Measurements from ENCODE around the gene TRIM28. TPM values are rescaled to one million over a fixed set of nuclear protein-coding genes. Genes with fewer than 3 reads are reported as not detected.

The TRIM28 gene
- total RNA-seq, 1 donor: 152 TPM

GRCh38 chr19:58560007-58560887 lies 16.4 kb downstream of the TRIM28 start:
- peaks cover 16% of the 10 kb centered on the region for H3K27me3 ChIP-seq (ENCODE audit: insufficient read depth, low read length)
- H3K4me1 ChIP-seq (ENCODE audit: insufficient read depth, low read length): peaks cover 60% of the 10 kb centered on the region
- no peak overlapping the region for H3K4me3 ChIP-seq (ENCODE audit: low read length)
- H3K9me3 ChIP-seq (ENCODE audit: low read depth, low read length): no peaks in the 10 kb centered on the region

- Histone ChIP-seq H3K4me3 (ENCODE audit: low read length) (no peak overlapping the region), H3K9me3 (ENCODE audit: low read depth, low read length) (no peaks in the 10 kb centered on the region), H3K27me3 (ENCODE audit: insufficient read depth, low read length) (peaks cover 16% of the 10 kb centered on the region), H3K4me1 (ENCODE audit: insufficient read depth, low read length) (peaks cover 55% of the 10 kb centered on the region)
Observed at GRCh38 chr19:58560921-58561320, 17.1 kb downstream of the TRIM28 start.

- peaks cover 50% of the 10 kb centered on the region for H3K4me1 ChIP-seq (ENCODE audit: insufficient read depth, low read length)
- no peak overlapping the region for H3K4me3 ChIP-seq (ENCODE audit: low read length)
- H3K27me3 ChIP-seq (ENCODE audit: insufficient read depth, low read length): peaks cover 16% of the 10 kb centered on the region
- H3K9me3 ChIP-seq (ENCODE audit: low read depth, low read length): no peaks in the 10 kb centered on the region
Observed at GRCh38 chr19:58561373-58562121, 17.7 kb downstream of the TRIM28 start.

GRCh38 chr19:58562122-58563033 lies 18.5 kb downstream of the TRIM28 start:
- peaks cover 16% of the 10 kb centered on the region for H3K27me3 ChIP-seq (ENCODE audit: insufficient read depth, low read length)
- H3K4me1 ChIP-seq (ENCODE audit: insufficient read depth, low read length): peaks cover 42% of the 10 kb centered on the region

GRCh38 chr19:58563034-58563573 lies 19.2 kb downstream of the TRIM28 start:
- H3K27me3 ChIP-seq (ENCODE audit: insufficient read depth, low read length): peaks cover 16% of the 10 kb centered on the region
- no peaks in the 10 kb centered on the region for H3K9me3 ChIP-seq (ENCODE audit: low read depth, low read length)
- peak overlapping the region; percentile 23 for H3K4me3 ChIP-seq (ENCODE audit: low read length)
- peaks cover 36% of the 10 kb centered on the region for H3K4me1 ChIP-seq (ENCODE audit: insufficient read depth, low read length)

More at GRCh38 chr19:58562122-58563033, 18.5 kb downstream of the TRIM28 start:
- Histone ChIP-seq H3K9me3 (ENCODE audit: low read depth, low read length) (no peaks in the 10 kb centered on the region), H3K4me3 (ENCODE audit: low read length) (peak overlapping the region; percentile 23)

- H3K9me3 ChIP-seq (ENCODE audit: low read depth, low read length): no peaks in the 10 kb centered on the region
- no peak overlapping the region for H3K4me3 ChIP-seq (ENCODE audit: low read length)
- peaks cover 36% of the 10 kb centered on the region for H3K4me1 ChIP-seq (ENCODE audit: insufficient read depth, low read length)
- peaks cover 16% of the 10 kb centered on the region for H3K27me3 ChIP-seq (ENCODE audit: insufficient read depth, low read length)
Observed at GRCh38 chr19:58563823-58564222, 20.0 kb downstream of the TRIM28 start.

GRCh38 chr19:58566989-58567388 lies 23.1 kb downstream of the TRIM28 start:
- peaks cover 23% of the 10 kb centered on the region for H3K4me1 ChIP-seq (ENCODE audit: insufficient read depth, low read length)
- no peak overlapping the region for H3K4me3 ChIP-seq (ENCODE audit: low read length)

GRCh38 chr19:58568453-58569130 lies 24.7 kb downstream of the TRIM28 start:
- Histone ChIP-seq H3K27me3 (ENCODE audit: insufficient read depth, low read length) (peaks cover 5% of the 10 kb centered on the region), H3K9me3 (ENCODE audit: low read depth, low read length) (no peaks in the 10 kb centered on the region), H3K4me3 (ENCODE audit: low read length) (no peak overlapping the region), H3K4me1 (ENCODE audit: insufficient read depth, low read length) (peaks cover 14% of the 10 kb centered on the region)

More at GRCh38 chr19:58566989-58567388, 23.1 kb downstream of the TRIM28 start:
- Histone ChIP-seq H3K27me3 (ENCODE audit: insufficient read depth, low read length) (peaks cover 16% of the 10 kb centered on the region), H3K9me3 (ENCODE audit: low read depth, low read length) (no peaks in the 10 kb centered on the region)

GRCh38 chr19:58569191-58569942 lies 25.5 kb downstream of the TRIM28 start:
- Histone ChIP-seq H3K27me3 (ENCODE audit: insufficient read depth, low read length) (no peaks in the 10 kb centered on the region), H3K4me1 (ENCODE audit: insufficient read depth, low read length) (peaks cover 21% of the 10 kb centered on the region), H3K9me3 (ENCODE audit: low read depth, low read length) (no peaks in the 10 kb centered on the region), H3K4me3 (ENCODE audit: low read length) (no peak overlapping the region)

GRCh38 chr19:58569943-58570670 lies 26.2 kb downstream of the TRIM28 start:
- Histone ChIP-seq H3K4me3 (ENCODE audit: low read length) (no peak overlapping the region), H3K27me3 (ENCODE audit: insufficient read depth, low read length) (no peaks in the 10 kb centered on the region), H3K9me3 (ENCODE audit: low read depth, low read length) (no peaks in the 10 kb centered on the region), H3K4me1 (ENCODE audit: insufficient read depth, low read length) (peaks cover 27% of the 10 kb centered on the region)

GRCh38 chr19:58570770-58571574 lies 27.1 kb downstream of the TRIM28 start:
- H3K9me3 ChIP-seq (ENCODE audit: low read depth, low read length): no peaks in the 10 kb centered on the region
- peaks cover 33% of the 10 kb centered on the region for H3K4me1 ChIP-seq (ENCODE audit: insufficient read depth, low read length)
- H3K27me3 ChIP-seq (ENCODE audit: insufficient read depth, low read length): no peaks in the 10 kb centered on the region
- no peak overlapping the region for H3K4me3 ChIP-seq (ENCODE audit: low read length)

GRCh38 chr19:58571575-58571947 lies 27.7 kb downstream of the TRIM28 start:
- no peaks in the 10 kb centered on the region for H3K9me3 ChIP-seq (ENCODE audit: low read depth, low read length)
- H3K27me3 ChIP-seq (ENCODE audit: insufficient read depth, low read length): no peaks in the 10 kb centered on the region
- no peak overlapping the region for H3K4me3 ChIP-seq (ENCODE audit: low read length)
- H3K4me1 ChIP-seq (ENCODE audit: insufficient read depth, low read length): peaks cover 35% of the 10 kb centered on the region

All from mononuclear cell (primary cell).